ENCODE results near the gene GATB. TPM values are rescaled to one million over a fixed set of nuclear protein-coding genes. Genes with fewer than 3 reads are reported as not detected.
A peak's percentile ranks its signal among the peaks of the same experiment; 100 is the strongest.

Gene GATB
- polyA plus RNA-seq, 12 donors: 19.6 to 40.3 (median 21.8) TPM; not detected in 1

DNA sequence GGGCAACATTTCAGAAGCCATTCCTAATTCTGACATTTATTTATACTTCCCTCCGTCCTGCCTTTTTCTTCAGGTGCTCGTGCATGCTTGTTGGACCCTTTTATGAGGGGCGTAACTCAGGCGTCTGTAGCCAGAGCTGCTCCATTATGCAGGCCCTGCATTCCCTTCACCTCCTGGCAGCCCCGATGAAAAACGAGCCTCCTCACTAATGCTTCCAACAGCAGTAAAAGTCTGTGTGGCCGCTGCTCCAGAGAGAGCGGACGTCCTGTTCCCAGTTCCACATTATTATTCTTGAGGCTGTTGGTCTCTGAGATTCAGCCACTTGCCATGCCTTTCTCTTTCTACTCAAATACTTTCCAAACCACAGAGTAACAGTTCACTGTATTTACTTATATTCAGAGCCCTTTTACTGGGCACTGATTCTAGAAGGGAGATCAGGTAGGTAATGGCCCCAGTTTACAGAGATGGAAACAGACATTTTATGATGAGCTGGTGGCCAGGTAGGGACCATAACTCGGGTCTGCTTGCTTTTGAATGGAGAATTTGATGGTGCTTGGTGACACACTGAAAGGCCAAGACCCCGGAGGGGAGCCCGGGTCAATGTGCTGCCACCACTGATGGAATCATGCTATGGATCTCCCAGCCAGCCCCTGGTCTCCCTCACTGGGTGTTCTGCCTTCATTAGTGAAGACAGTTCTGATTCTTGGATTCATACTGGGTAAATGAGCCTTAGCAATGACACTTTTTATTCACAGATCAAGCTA is 101.0 kb downstream of the GATB start:
- DNase-seq: peak; percentile 70

- DNase-seq: no peak
These were observed 101.7 kb downstream of the GATB start for GRCh38 chr4:151658959-151659600.

GRCh38 chr4:151657896-151658295 is 102.9 kb downstream of the GATB start:
- no peak for DNase-seq

DNA sequence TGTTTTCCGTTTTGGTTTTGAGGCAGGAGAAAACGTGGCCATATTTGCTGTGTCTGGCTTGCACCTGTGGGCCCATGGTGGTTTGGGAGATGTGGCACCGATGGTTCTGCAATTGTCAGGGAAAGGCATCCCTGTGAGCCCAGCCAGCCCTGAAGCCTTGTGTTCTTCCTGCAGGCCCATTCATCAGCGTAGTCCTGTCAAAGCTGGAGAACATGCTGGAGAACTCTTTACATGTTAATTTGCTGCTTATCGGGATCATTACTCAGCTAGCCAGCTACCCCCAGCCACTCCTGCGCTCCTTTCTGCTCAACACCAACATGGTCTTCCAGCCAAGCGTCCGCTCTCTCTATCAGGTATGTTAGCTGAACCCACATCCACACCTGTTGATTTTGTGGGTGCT is 104.7 kb downstream of the GATB start:
- DNase-seq: no peak

- DNase-seq: no peak
These were observed 107.3 kb downstream of the GATB start for GRCh38 chr4:151653548-151653918.

GRCh38 chr4:151652841-151653547 is 107.8 kb downstream of the GATB start:
- peak; percentile 41 for DNase-seq

- no peak for DNase-seq
These were observed 109.3 kb downstream of the GATB start for GRCh38 chr4:151651496-151651895.

GRCh38 chr4:151649479-151649878 is 111.3 kb downstream of the GATB start:
- DNase-seq: no peak

DNA sequence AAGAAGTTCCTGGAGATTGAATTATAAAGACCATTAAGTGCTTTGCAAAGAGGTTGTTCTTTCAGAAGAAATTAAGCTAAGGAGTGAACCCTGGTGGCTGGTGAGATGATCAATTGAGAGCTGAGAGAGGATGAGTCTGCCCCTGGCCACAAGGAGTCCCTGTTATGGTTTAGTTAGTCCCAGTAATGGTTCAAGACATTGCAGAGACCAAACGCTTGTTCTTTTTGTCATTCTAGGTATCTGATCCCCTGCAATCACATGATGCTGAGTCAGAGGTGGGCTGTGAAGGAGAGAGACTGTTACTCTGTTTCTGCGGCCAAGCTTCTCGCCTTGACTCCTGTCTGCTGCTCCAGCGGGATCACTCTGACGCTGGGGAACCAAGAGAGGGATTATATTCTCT is 114.5 kb downstream of the GATB start:
- no peak for DNase-seq

DNA sequence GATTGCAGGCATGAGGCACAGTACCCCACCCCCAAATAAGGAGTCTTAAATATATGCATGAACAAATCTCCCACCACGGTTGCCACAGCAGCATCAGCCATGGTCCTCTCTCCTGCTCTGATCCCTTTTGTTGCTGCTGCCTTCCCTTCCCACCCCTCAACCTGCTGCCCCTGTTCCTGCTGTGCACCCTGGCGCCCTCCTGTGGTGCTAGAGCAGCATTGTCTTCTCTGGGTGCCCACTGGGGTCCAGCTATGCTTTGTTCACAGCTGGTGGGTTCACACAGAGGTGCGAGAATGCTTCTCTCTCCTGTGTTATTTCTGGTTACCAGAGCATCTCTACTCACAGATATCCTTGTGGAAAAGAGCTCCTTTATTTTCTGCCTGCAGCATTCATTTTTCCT is 116.2 kb downstream of the GATB start:
- DNase-seq: no peak

DNA sequence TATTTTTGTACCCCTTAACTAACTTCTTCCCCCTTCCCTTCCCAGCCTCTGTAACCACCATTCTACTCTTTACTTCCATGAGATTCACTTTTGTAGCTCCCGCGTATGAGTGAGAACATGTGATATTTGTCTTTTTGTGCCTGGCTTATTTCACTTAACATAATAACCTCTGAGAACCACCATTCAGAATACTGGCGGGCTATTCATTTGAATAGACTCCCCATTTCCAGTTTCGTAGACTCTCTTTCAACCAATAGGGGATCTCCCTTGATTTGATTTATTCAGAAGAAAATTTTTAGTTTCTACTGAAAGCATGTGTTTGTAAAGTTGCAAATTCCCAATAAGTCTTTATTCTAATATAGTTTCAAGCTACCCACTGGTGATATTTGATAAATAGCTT is 117.2 kb downstream of the GATB start:
- no peak for DNase-seq

DNA sequence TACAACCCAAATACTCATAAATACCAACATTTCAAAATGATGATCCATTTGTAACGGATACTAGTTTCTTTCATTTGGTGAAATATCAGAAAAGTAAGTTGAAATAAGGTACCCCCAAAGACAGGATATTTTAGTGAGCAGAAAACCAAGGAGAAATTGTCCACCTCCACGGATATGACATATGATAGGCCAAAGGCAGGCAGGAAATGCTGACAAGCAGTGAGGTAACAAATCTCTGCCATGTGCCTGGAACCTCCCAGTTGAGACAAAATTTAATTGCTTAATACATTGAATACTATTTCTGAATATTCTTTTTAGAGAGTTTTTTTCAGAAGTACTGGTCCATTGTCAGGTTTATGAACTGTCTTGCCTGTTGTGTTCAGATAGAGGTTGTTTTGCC is 118.8 kb downstream of the GATB start:
- DNase-seq: no peak

DNA sequence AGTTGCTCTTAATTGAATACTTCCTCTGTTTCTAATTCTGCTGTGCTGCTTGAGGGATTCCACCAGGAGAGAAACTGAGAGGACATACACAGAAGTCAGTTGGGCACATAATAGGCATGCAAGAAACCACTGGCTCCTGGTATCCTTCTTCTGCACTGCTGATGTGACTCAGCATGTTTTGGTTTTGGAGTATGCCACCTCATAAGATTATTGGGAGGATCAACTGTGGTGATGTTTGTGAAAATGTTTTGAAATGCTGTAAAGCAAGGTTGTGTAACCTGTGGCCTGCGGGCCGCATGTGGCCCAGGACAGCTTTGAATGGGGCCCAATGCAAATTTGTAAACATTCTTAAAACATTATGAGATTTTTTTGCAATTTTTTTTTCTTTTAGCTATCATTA is 119.6 kb downstream of the GATB start:
- DNase-seq: no peak

GRCh38 chr4:151640381-151640780 is 120.4 kb downstream of the GATB start:
- DNase-seq: no peak

GRCh38 chr4:151638295-151638858 is 122.4 kb downstream of the GATB start:
- DNase-seq: no peak

- DNase-seq: no peak
These were observed 129.5 kb downstream of the GATB start for GRCh38 chr4:151631349-151631748.

- DNase-seq: no peak
These were observed 131.6 kb downstream of the GATB start for GRCh38 chr4:151629097-151629783.

- no peak for DNase-seq
These were observed 132.7 kb downstream of the GATB start for GRCh38 chr4:151628001-151628608.

DNA sequence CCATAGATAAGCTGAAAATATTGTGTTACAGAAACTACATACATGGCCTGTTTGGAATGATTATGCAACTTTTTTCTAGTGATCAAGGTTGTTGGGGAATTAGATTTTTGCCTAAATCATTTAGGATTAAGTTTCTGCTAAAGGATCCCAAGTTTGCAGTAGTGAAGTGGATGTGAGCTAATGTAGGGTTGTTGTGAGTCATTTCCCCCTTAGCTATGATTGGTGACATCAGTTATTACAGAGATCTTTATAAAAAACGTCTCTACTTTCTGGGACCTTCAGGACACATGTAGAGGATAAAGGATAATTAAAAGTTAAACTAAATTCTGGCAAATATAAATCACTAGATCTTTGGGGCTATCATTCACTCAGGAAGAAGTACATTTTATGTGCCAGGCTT is 133.3 kb downstream of the GATB start:
- DNase-seq: no peak

- no peak for DNase-seq
These were observed 134.1 kb downstream of the GATB start for GRCh38 chr4:151626751-151627150.

GRCh38 chr4:151626228-151626627 is 134.6 kb downstream of the GATB start:
- no peak for DNase-seq

Measured in muscle of arm (tissue), 12 donors.